DMS114 treated with DMSO at 0.1 percent for 48 hours (cell line): ENCODE results near the gene KSR1.

ENCODE experiments used
- DNase-seq: peaks from one replicate; lab custom pipeline; 2025; ENCODE audit not compliant: unreplicated experiment; lab: John Stamatoyannopoulos, UW

The KSR1 gene

DNA sequence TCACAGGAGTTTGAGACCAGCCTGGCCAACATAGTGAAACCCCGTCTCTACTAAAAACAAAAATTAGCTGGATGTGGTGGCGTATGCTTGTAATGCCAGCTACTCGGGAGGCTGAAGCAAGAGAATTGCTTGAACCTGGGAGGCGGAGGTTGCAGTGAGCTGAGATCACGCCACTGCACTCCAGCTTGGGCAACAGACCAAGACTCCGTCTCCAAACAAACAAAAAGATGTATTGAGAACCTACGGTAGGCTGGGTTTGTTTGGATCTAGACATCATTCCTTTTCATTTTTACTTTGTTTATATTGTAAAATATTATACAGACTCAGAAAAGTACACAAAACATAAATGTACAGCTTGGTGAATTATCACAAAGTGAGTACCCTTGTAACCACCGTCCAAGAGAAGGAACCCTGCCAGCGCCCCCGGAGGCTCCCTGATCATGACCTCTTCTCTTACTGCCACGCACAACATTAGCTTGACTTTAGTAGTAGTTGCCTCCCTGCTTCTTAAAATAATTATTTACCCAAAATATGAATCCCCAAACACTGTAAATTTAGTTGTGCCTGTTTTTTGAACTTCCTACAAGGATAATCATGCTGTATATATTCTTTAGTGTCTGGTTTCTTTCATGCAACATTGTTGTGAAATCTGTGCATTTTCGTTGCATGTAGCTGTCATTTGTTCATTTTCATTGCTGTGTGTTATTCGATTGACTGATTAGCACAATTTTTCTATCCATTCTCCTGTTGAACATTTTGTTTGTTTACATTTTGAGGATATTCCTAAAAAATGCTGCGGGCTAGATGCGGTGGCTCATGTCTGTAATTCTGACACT, 56.5 kb downstream of the KSR1 start:
- DNase-seq: no peak

DNA sequence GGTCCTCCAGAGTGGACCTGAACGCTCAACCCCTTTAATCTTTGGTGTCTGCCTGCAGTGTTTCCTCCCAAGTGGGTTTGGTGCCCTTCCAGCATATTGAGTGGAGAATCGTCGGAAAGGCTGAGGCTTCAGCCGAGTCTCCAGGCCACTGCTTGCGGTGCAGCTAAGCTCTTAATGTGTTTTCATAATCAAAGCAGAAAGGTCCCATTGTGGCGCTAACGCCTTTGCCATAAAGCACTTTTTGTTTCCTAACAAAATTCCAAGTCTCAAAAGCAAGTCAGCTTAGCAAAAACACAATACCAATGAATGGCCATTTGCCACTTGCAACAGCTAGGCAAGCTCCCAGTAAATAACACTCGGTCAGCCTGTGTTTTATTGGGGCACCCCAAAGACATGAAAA, 57.6 kb downstream of the KSR1 start:
- DNase-seq: no peak

DNA sequence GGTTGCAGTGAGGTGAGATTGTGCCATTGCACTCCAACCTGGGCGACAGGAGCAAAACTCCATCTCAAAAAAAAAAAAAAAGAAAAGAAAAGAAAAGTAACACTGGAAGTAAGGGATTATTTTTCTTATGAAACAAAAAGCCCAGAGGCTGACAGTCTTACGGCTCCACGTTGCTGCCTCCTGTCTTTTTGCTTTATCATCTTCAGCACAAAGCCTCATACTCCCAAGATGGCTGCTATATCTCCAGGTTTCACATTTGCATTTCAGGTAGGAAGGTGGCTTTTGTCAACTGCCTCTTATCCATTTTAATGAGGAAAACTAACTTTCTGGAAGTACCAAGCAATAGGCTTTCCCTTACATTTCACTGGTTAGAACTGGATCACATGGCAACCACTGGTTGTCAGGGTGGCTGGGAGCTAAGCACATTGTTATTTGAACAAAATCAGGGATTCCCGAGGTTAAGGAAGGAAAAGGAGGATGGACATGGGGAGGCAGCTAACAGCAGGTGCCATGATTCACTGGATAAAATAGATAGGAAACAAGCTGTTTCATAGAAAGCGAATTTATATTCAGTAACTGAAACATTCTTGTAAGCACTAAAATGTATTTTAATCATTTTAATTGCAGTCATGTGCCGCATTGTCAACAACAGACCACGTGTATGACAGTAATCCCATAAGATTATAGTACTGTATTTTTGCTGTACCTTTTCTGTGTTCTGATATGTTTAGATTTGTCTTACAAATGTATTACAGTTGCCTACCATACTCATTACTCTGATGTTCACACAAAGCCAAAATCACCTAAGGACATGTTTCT, 58.6 kb downstream of the KSR1 start:
- no peak for DNase-seq

DNA sequence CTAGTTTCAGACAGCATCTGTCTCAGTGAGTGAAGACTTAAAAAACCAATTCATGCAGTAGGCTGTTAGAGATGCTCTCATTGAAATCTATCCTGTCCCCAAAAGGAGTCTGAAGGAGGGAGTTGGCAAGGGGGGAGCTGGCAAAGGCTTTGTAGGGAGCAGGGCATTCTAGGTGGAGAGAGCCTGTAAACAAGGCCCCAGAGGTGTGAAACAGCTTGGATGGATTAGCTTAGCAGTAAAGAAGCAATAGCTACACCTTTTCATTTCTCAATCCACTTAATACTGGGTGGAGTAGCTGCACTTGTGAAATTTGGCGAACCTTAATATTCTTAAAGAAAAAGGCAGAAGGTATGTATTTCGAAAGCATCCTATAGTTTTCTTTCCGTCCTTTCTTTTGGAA, 61.8 kb downstream of the KSR1 start:
- DNase-seq: no peak

DNA sequence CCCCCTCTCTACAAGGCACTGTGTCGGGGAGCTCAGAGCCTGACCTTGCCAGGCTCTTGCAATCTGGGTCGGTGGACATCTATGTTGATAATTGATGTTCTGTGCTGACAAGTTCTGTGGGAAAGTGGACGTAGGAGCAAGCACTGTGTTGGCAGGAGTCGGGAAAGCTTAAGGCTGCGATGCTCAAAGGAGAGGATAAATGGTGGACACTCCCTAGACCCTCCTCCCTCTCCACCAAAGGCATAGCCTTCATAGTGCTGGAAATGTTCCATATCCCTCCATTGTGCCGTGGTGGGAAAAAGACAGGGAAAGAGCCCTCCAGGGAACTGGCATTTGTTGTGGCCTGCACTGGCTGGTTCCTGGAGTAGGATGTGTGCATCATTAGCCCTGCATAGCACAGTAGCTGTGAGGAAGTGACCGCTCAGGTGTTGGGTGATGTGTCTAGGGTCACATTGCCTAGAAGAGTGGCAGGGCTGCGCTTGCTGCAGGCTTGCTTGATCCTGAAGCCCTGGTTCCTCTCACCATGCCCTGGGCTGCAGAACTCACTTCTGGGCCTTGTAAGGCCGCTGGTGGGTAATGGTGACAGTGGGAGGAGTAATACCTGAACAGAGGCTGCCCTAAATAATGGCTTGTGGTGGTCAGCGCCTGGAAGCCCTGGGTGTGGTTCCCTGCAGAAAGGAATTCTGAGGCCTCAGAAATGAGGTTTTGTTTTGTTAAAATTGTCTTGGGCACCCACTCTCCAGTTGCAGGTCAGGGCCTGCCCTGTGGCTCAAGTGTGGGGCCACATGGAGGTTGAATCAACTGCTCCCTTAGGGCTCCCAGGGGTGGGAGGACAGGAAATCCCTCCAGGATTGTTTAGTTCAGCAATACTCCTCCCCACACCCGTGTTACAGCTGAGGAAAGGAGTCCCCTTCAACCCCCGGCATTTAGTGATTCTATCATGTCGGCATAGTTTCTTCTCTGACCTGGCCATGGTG, 62.6 kb downstream of the KSR1 start:
- no peak for DNase-seq

DNA sequence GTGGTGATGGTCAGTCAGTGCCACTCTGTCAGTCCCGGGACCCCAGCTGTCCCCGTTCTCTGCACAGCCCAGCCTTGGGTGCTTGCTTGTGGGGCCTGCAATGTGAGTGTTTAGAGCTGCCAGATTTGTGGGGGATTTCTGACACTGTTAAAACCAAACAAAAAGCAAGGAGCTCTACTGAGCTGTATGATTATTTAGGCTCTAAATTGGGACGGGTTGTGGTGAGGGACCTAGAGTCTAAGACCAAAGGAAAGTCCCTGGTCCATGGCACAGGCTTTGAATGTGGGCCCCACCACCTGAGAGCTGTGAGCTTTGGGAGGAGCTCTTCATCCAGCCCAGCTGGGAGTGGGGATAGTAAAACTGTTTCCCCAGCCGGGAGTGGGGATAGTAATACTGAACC, 63.3 kb downstream of the KSR1 start:
- no peak for DNase-seq

DNA sequence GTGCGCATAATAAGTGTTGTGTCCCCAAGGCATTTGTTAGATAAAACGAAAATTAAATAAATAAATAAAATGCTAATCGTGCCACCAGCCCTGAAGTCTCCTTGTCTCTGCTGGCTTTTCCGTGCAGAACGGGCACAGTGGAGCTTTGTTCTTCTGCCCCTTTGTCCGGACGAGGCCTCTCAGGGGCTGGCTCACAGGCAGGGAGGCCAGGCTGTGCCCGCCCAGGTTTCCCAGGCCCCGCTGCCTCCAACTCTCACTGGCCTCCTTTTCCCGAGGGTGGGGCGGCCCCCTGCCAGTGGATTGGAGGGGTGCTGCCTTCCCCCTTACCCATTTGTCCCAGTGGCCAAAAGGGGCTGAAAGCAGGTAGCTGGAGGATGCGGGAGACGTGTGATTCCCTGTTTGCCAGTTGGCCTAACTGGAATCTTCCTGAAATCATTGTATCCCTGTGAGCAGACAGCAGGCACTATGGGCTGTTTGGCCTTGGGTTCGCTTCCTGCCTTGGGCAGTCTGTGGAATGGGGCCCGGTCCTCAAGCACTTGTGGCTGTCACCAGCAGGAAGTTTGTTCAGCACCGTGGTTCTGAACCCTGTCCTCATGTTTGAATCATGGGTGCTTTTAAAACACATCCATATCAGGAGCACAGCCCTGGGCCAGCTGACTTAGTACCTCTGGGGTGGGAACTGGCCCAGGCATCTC, 64.4 kb downstream of the KSR1 start:
- DNase-seq: no peak

DNA sequence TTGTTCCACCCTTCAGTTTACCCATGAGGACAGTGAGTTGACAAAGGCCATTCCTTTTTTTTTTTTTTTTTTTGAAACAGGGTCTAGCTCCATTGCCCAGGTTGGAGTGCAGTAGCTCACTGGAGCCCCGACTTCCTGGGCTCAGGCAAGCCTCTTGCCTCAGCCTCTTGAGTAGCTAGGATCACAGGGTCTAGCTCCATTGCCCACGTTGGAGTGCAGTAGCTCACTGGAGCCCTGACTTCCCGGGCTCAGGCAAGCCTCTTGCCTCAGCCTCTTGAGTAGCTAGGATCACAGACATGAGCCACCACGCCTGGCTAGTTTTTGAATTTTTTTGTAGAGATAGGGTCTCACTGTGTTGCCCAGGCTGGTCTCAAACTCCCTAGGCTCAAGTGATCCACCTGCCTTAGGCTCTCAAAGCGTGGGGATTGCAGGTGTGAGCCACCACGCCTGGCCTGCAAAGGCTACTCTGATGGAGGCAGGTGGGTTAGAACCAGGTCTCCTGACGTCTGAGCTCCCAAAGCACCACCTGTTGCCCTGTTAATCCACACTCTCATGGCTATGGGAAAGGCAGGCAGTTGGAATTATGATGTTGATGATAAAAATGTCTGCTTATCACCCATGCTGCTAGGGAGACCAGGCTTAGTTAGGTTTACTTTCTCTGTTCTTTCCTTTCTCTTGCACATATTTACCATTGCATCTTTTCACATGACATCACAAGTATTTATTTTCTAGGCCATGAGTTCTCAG, 65.2 kb downstream of the KSR1 start:
- DNase-seq: no peak

DNA sequence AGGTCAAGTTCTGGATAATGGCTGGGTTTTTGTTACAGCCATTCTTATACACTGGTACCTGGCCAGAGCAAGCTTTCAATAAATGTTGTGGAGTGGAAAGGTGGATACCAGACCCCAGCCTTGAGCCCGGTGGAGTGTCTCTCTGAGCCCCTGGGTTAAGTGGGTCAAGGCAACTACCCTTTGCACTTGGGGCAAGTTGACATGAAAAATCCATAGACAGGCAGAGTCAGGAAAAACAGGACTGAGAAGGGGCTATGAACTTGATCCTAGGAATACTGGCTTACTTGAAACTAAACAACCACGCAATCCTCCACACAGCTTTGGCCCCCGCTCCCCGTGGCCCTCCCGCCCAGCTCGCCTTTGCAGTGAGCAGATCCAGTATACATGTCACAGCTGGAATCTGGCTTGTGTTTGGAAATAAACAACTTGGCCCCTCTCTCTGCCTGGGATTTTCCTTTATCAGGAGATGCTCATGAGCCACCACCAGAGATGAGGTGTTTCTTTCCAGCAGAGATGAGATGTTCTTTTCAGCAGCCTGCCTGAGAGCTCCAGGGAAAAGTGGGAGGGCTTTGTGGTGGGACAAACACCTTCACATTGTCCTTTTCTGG, 65.9 kb downstream of the KSR1 start:
- DNase-seq: no peak

DNA sequence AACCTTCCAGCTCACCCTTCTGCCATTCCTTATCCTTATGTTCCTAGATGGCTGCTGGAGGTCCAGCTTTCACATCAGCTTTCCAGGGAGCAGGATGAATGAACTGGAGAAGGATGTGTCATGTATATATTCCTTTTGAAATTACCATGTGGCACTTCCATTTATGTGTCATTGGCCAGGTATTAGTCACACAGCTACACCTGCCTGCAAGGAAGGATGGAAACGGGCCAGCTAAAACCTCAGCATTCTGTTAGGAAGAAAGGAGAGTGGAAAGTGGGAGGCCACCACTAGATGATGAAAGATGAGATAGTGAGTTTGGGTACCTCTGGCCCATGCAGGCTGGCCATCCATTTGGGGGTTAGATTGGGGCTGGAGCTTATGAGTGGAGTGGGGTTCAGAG, 67.5 kb downstream of the KSR1 start:
- no peak for DNase-seq

DNA sequence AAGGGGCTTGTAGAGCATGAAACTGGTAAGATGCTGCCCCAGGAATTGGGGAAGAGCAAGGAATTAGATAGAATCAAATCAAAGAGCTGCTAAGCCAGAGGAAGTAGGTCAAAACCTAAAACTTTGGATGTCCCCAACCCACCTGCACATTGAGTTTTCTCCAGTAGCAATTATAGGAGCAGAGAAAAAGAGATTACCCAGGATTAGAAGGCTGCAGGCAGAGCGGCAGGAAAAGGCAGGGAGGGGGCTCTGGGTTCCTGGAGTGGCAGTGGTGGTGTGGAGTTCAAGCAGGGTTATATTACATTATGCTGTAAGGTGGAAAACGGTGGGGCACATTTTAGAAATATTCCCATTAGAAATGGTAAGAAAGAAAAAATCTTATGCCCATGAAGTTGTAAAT, 68.3 kb downstream of the KSR1 start:
- DNase-seq: no peak

DNA sequence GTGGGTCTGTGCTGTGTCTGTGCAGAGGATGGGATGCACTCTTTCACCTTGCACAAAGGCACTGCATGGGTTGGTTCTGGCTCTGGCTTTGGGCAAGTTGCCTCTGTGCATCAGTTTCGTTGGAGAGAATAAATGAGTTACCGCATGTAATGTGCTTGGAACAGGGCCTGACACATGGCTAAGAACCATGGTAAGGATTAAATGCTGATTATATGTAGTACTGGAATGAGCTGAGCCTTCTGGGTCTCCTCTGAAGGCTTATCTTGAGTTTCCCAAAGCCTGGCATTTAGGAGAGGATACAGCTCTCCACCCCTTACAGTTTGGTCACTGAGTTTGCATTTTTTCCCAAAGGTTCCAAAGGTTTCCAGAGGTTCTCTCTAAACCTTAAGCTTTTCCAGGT, 69.1 kb downstream of the KSR1 start:
- DNase-seq: no peak

DNA sequence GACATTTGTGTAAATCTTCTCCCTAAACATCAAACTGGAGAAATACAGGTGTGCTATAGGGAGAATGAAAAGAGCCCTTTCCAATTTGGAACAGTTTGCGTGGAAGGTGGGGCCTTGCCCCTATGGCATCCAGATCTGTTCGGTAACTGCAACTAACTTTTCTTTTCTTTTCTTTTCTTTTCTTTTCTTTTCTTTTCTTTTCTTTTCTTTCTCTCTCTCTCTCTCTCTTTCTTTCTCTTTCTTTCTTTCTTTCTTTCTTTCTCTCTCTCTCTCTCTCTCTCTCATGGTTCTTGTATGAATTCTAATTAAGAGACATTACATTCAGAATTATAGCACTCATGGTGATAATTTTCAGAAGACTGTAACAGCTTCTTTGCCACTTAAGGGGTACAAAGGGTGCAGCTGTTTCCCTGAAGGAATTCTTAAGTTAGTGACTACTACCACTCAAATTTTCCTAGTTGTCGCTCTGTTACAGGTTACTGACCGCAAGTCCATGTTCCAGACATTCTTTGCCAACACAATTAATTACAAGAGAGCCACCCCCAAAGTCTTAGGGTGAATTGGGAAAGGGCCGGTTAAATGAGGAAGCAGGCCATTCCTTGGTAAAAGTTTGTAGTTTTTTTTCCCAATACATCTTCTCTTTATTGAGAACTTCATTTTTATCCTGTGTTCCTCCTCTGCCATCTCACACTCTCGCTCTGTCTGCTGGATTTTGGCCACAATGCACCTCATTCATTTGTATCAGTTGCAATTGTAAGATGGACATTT, 69.8 kb downstream of the KSR1 start:
- DNase-seq: no peak

DNA sequence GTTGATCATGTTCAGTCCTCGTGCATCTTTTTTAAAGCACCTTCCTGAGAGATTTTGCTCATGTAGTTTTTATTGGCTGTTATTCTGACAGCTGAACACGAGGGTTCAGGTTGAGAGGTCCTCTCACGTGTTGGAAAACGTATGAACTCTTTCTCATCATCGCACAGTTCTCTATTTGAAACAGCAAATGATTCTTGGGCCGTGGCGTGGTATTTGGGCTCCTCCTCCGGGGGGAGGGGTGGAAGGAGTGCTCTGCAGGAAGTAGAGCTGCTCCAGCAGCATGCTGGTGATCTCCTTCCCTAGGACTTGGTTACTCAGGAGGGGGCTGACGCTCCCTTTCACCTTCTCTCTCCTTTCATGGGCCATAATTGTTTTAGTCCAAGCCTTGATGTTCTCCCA, 70.4 kb downstream of the KSR1 start:
- no peak for DNase-seq

DNA sequence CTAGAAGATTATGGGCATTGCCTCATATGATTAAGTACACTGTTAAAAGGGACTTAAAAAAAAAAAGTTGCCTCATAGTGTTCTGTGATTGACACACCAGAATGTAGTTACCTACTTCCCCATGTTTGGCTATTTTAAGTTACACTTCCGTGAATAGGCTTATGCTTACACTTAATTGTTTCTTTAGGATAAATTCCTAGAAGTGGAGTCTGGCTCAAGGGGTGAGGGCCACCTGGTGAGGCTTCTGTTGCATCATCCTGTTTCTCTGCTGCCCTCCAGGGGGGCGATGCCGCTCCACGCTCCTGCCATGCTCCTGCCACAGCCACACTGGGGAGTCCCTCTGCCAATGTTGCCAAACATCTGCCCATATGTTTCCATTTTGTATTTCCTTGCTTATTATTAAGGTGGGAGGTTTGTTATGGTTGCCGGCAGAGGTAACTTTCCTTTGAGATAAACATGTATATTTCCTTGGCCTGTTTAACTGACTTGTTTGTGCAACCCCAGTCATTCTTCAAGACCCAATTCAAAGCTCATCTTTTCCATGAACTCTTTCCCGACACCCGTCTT, 73.1 kb downstream of the KSR1 start:
- DNase-seq: no peak

DNA sequence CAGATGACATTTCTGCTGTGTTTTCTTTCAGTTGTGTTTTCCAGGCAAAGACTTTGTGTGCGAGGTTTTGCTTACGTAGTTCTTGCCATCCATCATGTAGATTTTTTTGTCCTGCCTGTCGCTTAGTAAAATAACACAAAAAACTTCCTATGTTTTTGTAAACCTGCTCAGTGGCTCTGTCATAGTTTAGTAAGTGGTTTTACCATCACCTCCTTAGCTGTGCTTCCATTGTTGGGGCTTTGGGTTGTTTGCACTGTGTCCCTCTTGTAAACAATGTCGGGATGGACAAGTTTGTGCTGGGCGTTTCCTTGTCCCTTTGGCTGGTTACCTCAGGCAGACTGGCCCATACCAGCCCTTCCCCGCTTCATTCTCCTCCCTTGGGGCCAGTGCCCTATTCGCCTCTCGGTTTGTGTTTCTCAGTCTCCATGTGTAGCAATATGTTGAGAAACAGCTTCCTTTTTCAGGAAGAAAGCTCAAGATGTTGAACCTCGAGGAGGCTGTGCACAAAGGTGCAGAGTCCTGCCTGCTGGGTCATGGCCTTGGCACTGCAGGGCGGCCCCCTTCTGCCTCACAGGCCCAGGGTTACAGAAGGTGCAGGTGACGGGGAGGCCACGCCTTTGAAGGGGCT, 74.6 kb downstream of the KSR1 start:
- no peak for DNase-seq

DNA sequence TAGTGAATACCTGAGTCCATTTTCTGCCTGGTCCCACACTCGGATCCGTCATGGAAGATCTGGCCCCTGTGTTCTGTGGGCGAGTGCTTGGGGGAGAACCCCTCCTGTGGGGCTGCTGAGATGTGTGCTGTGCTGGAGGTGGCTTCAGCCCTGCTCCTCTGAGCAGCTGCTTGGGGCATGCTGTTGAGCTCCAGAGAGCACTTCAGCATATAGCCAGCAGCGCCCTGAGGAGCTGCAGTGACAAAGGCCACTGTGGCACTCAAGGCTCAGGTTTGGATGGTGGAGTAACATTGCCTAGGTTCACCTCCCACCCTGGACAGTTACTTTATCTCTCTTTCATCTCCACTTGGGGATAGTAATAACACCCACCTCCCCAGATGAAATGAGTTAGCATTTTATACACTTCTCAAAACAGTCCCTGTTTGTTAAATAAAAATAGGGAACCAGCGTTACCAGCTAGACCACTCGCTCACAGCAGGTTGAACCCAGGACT, 75.3 kb downstream of the KSR1 start:
- DNase-seq: no peak
